HepG2 (cell line): Measurements from ENCODE around the gene SLC13A1. TPM values are rescaled to one million over a fixed set of nuclear protein-coding genes. Genes with fewer than 3 reads are reported as not detected.
A peak's percentile ranks its signal among the peaks of the same experiment; 100 is the strongest.

Experiments
- ATAC-seq: fragments of 200-7000 bp; cut with Tn5 transposase; 3 replicates; pipeline ENCODE4 v1.9.1; 2020; ENCODE audit warnings: mild to moderate bottlenecking, moderate library complexity
- BruUV-seq: library from RNA; stranded (reverse); fragments of 400-500 nt; replicated peaks from 2 replicates; lab custom pipeline; 2021; lab: Mats Ljungman, UMichigan
- CTCF ChIA-PET: fragments of 300-600 bp; formaldehyde crosslinking; extraction: SDS; loops from one replicate; lab custom pipeline; 2021; ENCODE audit warnings: low total read pairs, inconsistent platforms, low intra/inter-chr PET ratio; lab: Yijun Ruan, JAX
- POLR2A ChIA-PET: fragments of 350-600 bp; sonication (Branson Sonifier 250); formaldehyde crosslinking; loops from one replicate; lab custom pipeline; 2020; ENCODE audit warnings: antibody characterized with exemption, inconsistent platforms; lab: Yijun Ruan, JAX
- DNase-seq: peaks from one replicate; pipeline ENCODE4 v3.0.0-alpha.2; 2015; ENCODE audit warnings: low spot score
- FAIRE-seq: peaks from 3 replicates; lab custom pipeline; 2011; peaks lifted over from hg19 to GRCh38; lab: Jason Lieb, UNC
- H2AFZ ChIP-seq: one replicate; pipeline ENCODE4 v1.6.1; 2011; ENCODE audit warnings: low read length, inconsistent platforms
- H3K27ac ChIP-seq: fragments of 300-600 bp; 3 replicates; pipeline ENCODE4 v1.8.0; 2011; ENCODE audit warnings: mixed run types, mild to moderate bottlenecking, mixed read lengths, low read length, inconsistent platforms; ENCODE audit not compliant: insufficient read depth; ENCODE audit errors: extremely low read length
- H3K27me3 ChIP-seq, 2 experiments: fragments of 200-600 bp in 1 of 2; 2 replicates in 1 of 2; 3 replicates in 1 of 2; pipeline versions ENCODE4 v1.6.0 to v1.8.0; 2011; ENCODE audit warnings: low read length in 2 of 2, mild to moderate bottlenecking in 2 of 2, moderate library complexity in 2 of 2, inconsistent platforms in 1 of 2; ENCODE audit not compliant: insufficient read depth in 2 of 2, control insufficient read depth in 1 of 2
- H3K36me3 ChIP-seq, 2 experiments: fragments of 200-600 bp in 1 of 2; replicated peaks in 1 of 2; 2 replicates in 1 of 2; 3 replicates in 1 of 2; pipeline versions ENCODE4 v1.5.1 to v1.8.0; 2011; ENCODE audit warnings: low read length in 2 of 2, inconsistent platforms in 1 of 2; ENCODE audit not compliant: insufficient read depth in 2 of 2, control insufficient read depth in 1 of 2
- H3K4me1 ChIP-seq: 2 replicates; pipeline ENCODE4 v1.5.1; 2012; ENCODE audit warnings: low read length, inconsistent platforms; ENCODE audit not compliant: insufficient read depth
- H3K4me2 ChIP-seq: 2 replicates; pipeline ENCODE4 v1.6.0; 2011; ENCODE audit warnings: low read depth, low read length, inconsistent platforms
- H3K4me3 ChIP-seq, 3 experiments: fragments of 200-600 bp in 1 of 3; sonication (generic), shearing (Covaris generic) in 1 of 3; replicated peaks in 1 of 3; 2 replicates each; pipeline ENCODE4 v1.5.1; 2011 to 2016; ENCODE audit warnings: low read length in 3 of 3, inconsistent platforms in 2 of 3, low read depth in 2 of 3, mild to moderate bottlenecking in 2 of 3, control low read depth in 1 of 3, mixed read lengths in 1 of 3; ENCODE audit not compliant: insufficient read depth in 1 of 3
- H3K79me2 ChIP-seq: one replicate; pipeline ENCODE4 v1.6.1; 2011; ENCODE audit warnings: low read length, inconsistent platforms; ENCODE audit not compliant: insufficient read depth
- H3K9ac ChIP-seq: 2 replicates; pipeline ENCODE4 v1.6.0; 2011; ENCODE audit warnings: mild to moderate bottlenecking, low read depth, low read length, inconsistent platforms; ENCODE audit not compliant: insufficient read depth
- H3K9me3 ChIP-seq: 2 replicates; pipeline ENCODE4 v1.5.1; 2012; ENCODE audit warnings: mild to moderate bottlenecking, low read length
- H4K20me1 ChIP-seq: 2 replicates; pipeline ENCODE4 v1.6.0; 2011; ENCODE audit warnings: inconsistent platforms, mild to moderate bottlenecking, low read length, moderate library complexity; ENCODE audit not compliant: insufficient read depth
- ATF7 ChIP-seq, 2 experiments: fragments of 450-650 bp in 1 of 2; sonication (generic) in 1 of 2; formaldehyde crosslinking in 1 of 2; IDR thresholded peaks; 2 replicates each; pipeline versions ENCODE4 v1.4.0 to v1.6.1; 2016 to 2020; ENCODE audit warnings: antibody characterized with exemption in 1 of 2, mild to moderate bottlenecking in 1 of 2, missing genetic modification reagents in 1 of 2
- GMEB2 ChIP-seq: IDR thresholded peaks from 2 replicates; pipeline ENCODE4 v1.6.1; 2016; ENCODE audit warnings: missing biosample characterization, missing genetic modification reagents, low read depth
- HNRNPUL1 ChIP-seq: fragments of 200-400 bp; formaldehyde crosslinking; IDR thresholded peaks from 2 replicates; pipeline ENCODE4 v1.6.1; 2017; ENCODE audit warnings: low read depth, mild to moderate bottlenecking, low read length, moderate library complexity
- POGK ChIP-seq: sonication (generic); formaldehyde crosslinking; conservative IDR thresholded peaks from 2 replicates; pipeline ENCODE4 v1.8.0; 2022; ENCODE audit warnings: mild to moderate bottlenecking, moderate library complexity, missing genetic modification reagents
- RAD21 ChIP-seq: fragments of 450-650 bp; formaldehyde crosslinking; IDR thresholded peaks from 2 replicates; pipeline ENCODE4 v1.5.0; 2020; ENCODE audit warnings: mild to moderate bottlenecking
- STAG1 ChIP-seq: sonication (generic); formaldehyde crosslinking; IDR thresholded peaks from 2 replicates; pipeline ENCODE4 v1.4.0; 2020; ENCODE audit warnings: missing genetic modification reagents
- STAT5B ChIP-seq: sonication (generic); formaldehyde crosslinking; IDR thresholded peaks from 2 replicates; pipeline ENCODE4 v1.4.0; 2020; ENCODE audit warnings: missing genetic modification reagents
- ZNF496 ChIP-seq: sonication (generic); formaldehyde crosslinking; IDR thresholded peaks from 2 replicates; pipeline ENCODE4 v1.8.1; 2023; ENCODE audit warnings: mild to moderate bottlenecking, moderate library complexity, missing genetic modification reagents; ENCODE audit not compliant: insufficient replicate concordance
- ZNF775 ChIP-seq: sonication (generic); formaldehyde crosslinking; IDR thresholded peaks from 2 replicates; pipeline ENCODE4 v1.4.0; 2020; ENCODE audit warnings: missing genetic modification reagents, mild to moderate bottlenecking, moderate library complexity, borderline replicate concordance
- WGBS: methylation state at CpG from one replicate; pipeline ENCODE4 v1.1.6; 2017; ENCODE audit warnings: low lambda C conversion rate; 5-methylcytosine and 5-hydroxymethylcytosine counted together
- in situ Hi-C: cut with HindIII; loops from 2 replicates; pipeline ENCODE4 v1.10.0; 2017; ENCODE audit warnings: low pct_unique_long_range_greater_than_20kb; ENCODE audit not compliant: extremely low pct_ligation_motif_present
- intact Hi-C: fragments of 100-400 bp; cut with micrococcal nuclease; formaldehyde crosslinking; loops from one replicate; pipeline ENCODE4 v1.10.0; 2022; ENCODE audit not compliant: unreplicated experiment
- polyA plus RNA-seq, 8 experiments: library from polyadenylated mRNA; depleted of rRNA in 3 of 8; stranded (reverse) in 7 of 8; unstranded in 1 of 8; fragments of >200 nt; fragmentation: Illumina TruSeq in 4 of 8; extraction: Trizol in 4 of 8; gene quantifications; 2 replicates each; pipeline versions ENCODE4 v1.2.1 to v1.2.3, GENCODE V29; 2011 to 2016; ENCODE audit warnings: low read depth in 4 of 8, missing spikeins in 1 of 8, mixed read lengths in 1 of 8; ENCODE audit not compliant: insufficient read depth in 1 of 8
- total RNA-seq, 5 experiments: library from RNA; depleted of rRNA; stranded (reverse); fragments of >200 nt; fragmentation: Illumina TruSeq; extraction: Trizol; gene quantifications; 2 replicates each; pipeline ENCODE4 v1.2.3, GENCODE V29; 2016; ENCODE audit warnings: low read depth in 1 of 5

The SLC13A1 gene
- total and polyA plus RNA-seq, 2 of the 13 experiments (the other 11 are each of a cell fraction or from before 2014, with no cell fraction given): not detected

- TF ChIP-seq POGK (CRISPR knock-in tag) (no peak), STAT5B (CRISPR knock-in tag) (no peak), HNRNPUL1 (no peak), RAD21 (peak; percentile 38; the same call in 1 of the 2 replicates), ATF7 (IDR thresholded peaks at IDR 0.05) (peak; percentile 97), ATF7 (CRISPR knock-in tag; IDR thresholded peaks at IDR 0.05) (no peak), ZNF775 (CRISPR knock-in tag) (no peak), GMEB2 (CRISPR knock-in tag) (no peak), STAG1 (peak; percentile 80)
Observed at GRCh38 chr7:123154231-123154860, 45.4 kb downstream of the SLC13A1 start (continued).

- no peaks in the 10 kb centered on the region for H3K9me3 ChIP-seq
Observed at GRCh38 chr7:123151443-123151842, 48.3 kb downstream of the SLC13A1 start.

More at GRCh38 chr7:123151443-123151842, 48.3 kb downstream of the SLC13A1 start:
- FAIRE-seq (no peak), DNase-seq (no peak), ATAC-seq (no peak)
- ChIA-PET POLR2A (no interaction called here), CTCF (no interaction called here)
- BruUV-seq: no TSS peak
- H3K4me3 ChIP-seq: no peak overlapping the region
- no peaks in the 10 kb centered on the region for H4K20me1 ChIP-seq
- in situ Hi-C loops: loop anchor here (25.0 kb wide), 1 partner anchor 339 kb away; no protein-coding TSS in a partner anchor
- H3K27ac ChIP-seq: no peak overlapping the region
- no peak overlapping the region for H3K9ac ChIP-seq
- no peak overlapping the region for H3K4me2 ChIP-seq
- H2AFZ ChIP-seq: no peak overlapping the region
- H3K4me1 ChIP-seq: no peaks in the 10 kb centered on the region
- intact Hi-C loops: loop anchor here (5.0 kb wide), 2 partner anchors 619 to 859 kb away; no protein-coding TSS in a partner anchor
- H3K27me3 ChIP-seq: no peaks in the 10 kb centered on the region
- WGBS: 2% methylated on average over 3 of the region's 3 CpGs
- H3K36me3 ChIP-seq: no peaks in the 10 kb centered on the region
- TF ChIP-seq ATF7 (IDR thresholded peaks at IDR 0.05) (peak; percentile 86), ATF7 (CRISPR knock-in tag; IDR thresholded peaks at IDR 0.05) (no peak), ZNF496 (no peak)
- H3K79me2 ChIP-seq: no peaks in the 10 kb centered on the region
